Spleen (tissue), 7 donors: ENCODE results near the gene RAPH1.

Source experiments
- CTCF ChIP-seq, 11 experiments: fragments of 200-600 bp in 7 of 11; fragments of 450-650 bp in 4 of 11; sonication (generic) in 4 of 11; IDR thresholded peaks in 8 of 11; conservative IDR thresholded peaks in 3 of 11; 1 replicate in 7 of 11; 2 replicates in 4 of 11; pipeline versions ENCODE4 v1.4.0 to v1.8.0; 2016 to 2021; ENCODE audit warnings: antibody characterized with exemption in 11 of 11, inconsistent platforms in 4 of 11, mild to moderate bottlenecking in 1 of 11
- POLR2A ChIP-seq, 3 donors: fragments of 450-650 bp; IDR thresholded peaks; one replicate each; pipeline ENCODE4 v1.5.1; 2017; ENCODE audit warnings: antibody characterized with exemption in 3 of 3, mild to moderate bottlenecking in 1 of 3
- POLR2AphosphoS5 ChIP-seq, 3 donors: sonication (generic); formaldehyde crosslinking; IDR thresholded peaks; one replicate each; pipeline ENCODE4 v1.5.1; 2017; ENCODE audit warnings: antibody characterized with exemption in 3 of 3
- donor health status: DM: no; HTN: no; CAD: no; lungs with moderate emphysema.
- donor health status: DM: no; HTN: no; CAD: no.
- donor health status: DM: no; HTN: no; CAD: no.

GRCh38 chr2:203490391-203490790 is 44.7 kb downstream of the RAPH1 start:
- TF ChIP-seq CTCF (IDR thresholded peaks at IDR 0.05 in 8 of 11, conservative IDR thresholded peaks at IDR 0.05 in 3 of 11) (no peak), POLR2A (IDR thresholded peaks at IDR 0.05) (no peak), POLR2AphosphoS5 (IDR thresholded peaks at IDR 0.05) (no peak)
